ENCODE data around the gene VARS1.

The VARS1 gene

DNA sequence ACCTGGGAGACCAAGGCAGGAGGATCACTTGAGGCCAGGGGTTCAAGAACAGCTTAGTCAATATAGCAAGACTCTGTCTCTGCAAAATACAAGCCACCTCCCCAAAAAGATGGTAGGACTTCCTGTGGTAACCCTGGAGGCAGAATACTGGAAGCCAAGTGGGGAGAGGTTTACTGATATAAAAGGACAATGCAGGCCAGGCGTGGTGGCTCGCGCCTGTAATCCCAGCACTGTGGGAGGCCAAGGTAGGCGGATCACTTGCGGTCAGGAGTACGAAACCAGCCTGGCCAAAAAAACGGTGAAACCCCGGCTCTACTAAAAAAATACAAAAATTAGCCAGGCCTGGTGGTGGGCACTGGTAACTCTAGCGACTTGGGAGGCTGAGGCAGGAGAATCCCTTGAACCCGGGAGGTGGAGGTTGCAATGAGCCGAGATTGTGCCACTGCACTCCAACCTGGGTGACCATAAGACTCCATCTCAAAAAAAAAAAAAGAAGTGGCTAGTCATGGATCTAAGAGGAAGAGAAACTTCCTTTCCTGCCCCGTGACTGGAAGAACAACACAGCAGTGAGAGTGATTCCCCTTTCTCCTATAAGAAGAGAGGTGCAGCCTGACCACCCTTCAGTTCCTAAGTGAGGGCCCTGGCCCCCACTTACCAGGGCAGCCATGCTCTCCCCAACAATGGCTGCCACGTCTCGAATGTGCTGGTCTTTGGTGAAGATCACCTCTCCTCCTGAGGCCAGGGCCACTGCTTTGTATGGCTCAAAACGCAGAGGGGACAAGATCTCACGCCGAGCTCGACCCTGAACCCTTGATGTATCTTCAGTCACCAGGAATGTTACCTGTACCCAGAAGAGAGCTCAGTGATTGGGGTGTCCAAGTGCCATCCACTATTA is 26.9 kb downstream of the VARS1 start:
- no peaks in the 10 kb centered on the region for H3K27me3 ChIP-seq (ENCODE audit: low read depth, low read length)
- no peak for TF ChIP-seq EZH2phosphoT487 (IDR thresholded peaks at IDR 0.05; ENCODE audit: low read depth)
- TF ChIP-seq, protein P1, sequence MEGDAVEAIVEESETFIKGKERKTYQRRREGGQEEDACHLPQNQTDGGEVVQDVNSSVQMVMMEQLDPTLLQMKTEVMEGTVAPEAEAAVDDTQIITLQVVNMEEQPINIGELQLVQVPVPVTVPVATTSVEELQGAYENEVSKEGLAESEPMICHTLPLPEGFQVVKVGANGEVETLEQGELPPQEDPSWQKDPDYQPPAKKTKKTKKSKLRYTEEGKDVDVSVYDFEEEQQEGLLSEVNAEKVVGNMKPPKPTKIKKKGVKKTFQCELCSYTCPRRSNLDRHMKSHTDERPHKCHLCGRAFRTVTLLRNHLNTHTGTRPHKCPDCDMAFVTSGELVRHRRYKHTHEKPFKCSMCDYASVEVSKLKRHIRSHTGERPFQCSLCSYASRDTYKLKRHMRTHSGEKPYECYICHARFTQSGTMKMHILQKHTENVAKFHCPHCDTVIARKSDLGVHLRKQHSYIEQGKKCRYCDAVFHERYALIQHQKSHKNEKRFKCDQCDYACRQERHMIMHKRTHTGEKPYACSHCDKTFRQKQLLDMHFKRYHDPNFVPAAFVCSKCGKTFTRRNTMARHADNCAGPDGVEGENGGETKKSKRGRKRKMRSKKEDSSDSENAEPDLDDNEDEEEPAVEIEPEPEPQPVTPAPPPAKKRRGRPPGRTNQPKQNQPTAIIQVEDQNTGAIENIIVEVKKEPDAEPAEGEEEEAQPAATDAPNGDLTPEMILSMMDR (IDR thresholded peaks at IDR 0.05; ENCODE audit: low read depth, low read length): no peak
- H3K79me2 ChIP-seq (ENCODE audit: low read length): no peaks in the 10 kb centered on the region
- H3K4me1 ChIP-seq (ENCODE audit: low read length): no peaks in the 10 kb centered on the region
- peaks cover 2% of the 10 kb centered on the region for H3K36me3 ChIP-seq (replicated peaks; ENCODE audit: low read depth, low read length)
- no peak overlapping the region for H3K9ac ChIP-seq (ENCODE audit: low read length)
- H3K9me3 ChIP-seq (ENCODE audit: insufficient read depth, low read length): no peaks in the 10 kb centered on the region
- no peak overlapping the region for H3K4me3 ChIP-seq (ENCODE audit: low read length)
- no peak overlapping the region for H3K4me2 ChIP-seq (ENCODE audit: low read length)
- H3K27ac ChIP-seq (ENCODE audit: low read length): no peak overlapping the region
- no peak overlapping the region for H2AFZ ChIP-seq (ENCODE audit: low read depth, low read length)
- H4K20me1 ChIP-seq (ENCODE audit: insufficient read depth, low read length): no peaks in the 10 kb centered on the region

- Histone ChIP-seq H4K20me1 (ENCODE audit: insufficient read depth, low read length) (no peaks in the 10 kb centered on the region), H3K9me3 (ENCODE audit: insufficient read depth, low read length) (no peaks in the 10 kb centered on the region), H3K27ac (ENCODE audit: low read length) (no peak overlapping the region), H3K79me2 (ENCODE audit: low read length) (no peaks in the 10 kb centered on the region), H3K4me1 (ENCODE audit: low read length) (no peaks in the 10 kb centered on the region), H3K4me2 (ENCODE audit: low read length) (no peak overlapping the region), H3K27me3 (ENCODE audit: low read depth, low read length) (no peaks in the 10 kb centered on the region), H3K9ac (ENCODE audit: low read length) (no peak overlapping the region), H3K36me3 (replicated peaks; ENCODE audit: low read depth, low read length) (peaks cover 4% of the 10 kb centered on the region), H2AFZ (ENCODE audit: low read depth, low read length) (no peak overlapping the region), H3K4me3 (ENCODE audit: low read length) (no peak overlapping the region)
- TF ChIP-seq, protein P1 (IDR thresholded peaks at IDR 0.05; ENCODE audit: low read depth, low read length): no peak
- no peak for TF ChIP-seq EZH2phosphoT487 (IDR thresholded peaks at IDR 0.05; ENCODE audit: low read depth)
These were observed 28.4 kb downstream of the VARS1 start for GRCh38 chr6:31767096-31767645.

DNA sequence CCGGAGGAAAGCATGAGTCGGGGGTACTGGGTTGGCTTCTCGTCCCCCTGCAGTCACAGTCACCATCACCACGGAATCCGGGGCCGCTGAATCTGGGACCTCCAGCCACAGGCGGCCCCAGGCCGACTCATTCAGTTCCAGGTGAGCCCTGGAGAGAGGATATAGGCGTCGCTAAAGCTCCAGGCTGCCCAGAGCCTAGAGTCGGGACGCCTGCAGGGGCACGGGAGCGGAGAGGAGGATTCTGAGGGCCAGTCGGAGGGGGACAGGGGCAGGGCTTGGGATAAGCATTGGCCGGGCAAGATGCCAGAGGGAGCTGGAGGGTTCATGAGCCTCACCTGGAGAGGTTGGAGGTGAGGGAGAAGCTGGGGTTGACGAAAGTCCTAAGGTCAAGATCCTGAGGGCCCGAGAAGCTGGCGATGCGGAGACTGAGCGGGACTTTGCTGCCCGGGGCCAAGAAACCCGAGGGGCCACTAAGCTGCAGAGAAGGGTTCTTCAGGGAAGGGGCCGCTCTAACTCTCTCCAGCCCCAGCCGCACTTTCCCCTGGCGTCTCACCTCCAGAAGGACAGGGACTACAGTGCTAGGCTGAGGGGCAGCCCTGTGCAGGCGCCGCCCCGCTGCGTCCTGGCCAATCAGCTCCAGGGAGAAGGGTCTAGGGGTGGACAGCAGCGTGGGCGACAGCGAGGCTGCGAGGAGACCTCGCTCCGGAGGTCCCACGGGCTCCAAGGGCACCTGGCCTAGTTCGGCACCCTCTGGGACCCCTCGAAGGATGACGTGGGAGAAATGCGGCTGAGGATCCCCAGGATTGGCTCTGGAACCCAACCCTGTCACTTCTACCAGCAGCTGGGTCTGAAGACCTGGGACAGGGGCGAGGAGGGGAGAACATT is 29.4 kb downstream of the VARS1 start:
- H3K36me3 ChIP-seq (replicated peaks; ENCODE audit: low read depth, low read length): peaks cover 4% of the 10 kb centered on the region
- no peaks in the 10 kb centered on the region for H4K20me1 ChIP-seq (ENCODE audit: insufficient read depth, low read length)
- H3K9me3 ChIP-seq (ENCODE audit: insufficient read depth, low read length): no peaks in the 10 kb centered on the region
- H3K4me2 ChIP-seq (ENCODE audit: low read length): no peak overlapping the region
- H3K79me2 ChIP-seq (ENCODE audit: low read length): no peaks in the 10 kb centered on the region
- no peak overlapping the region for H2AFZ ChIP-seq (ENCODE audit: low read depth, low read length)
- no peak overlapping the region for H3K9ac ChIP-seq (ENCODE audit: low read length)
- H3K4me1 ChIP-seq (ENCODE audit: low read length): no peaks in the 10 kb centered on the region
- H3K27me3 ChIP-seq (ENCODE audit: low read depth, low read length): no peaks in the 10 kb centered on the region
- no peak overlapping the region for H3K4me3 ChIP-seq (ENCODE audit: low read length)
- TF ChIP-seq EZH2phosphoT487 (IDR thresholded peaks at IDR 0.05; ENCODE audit: low read depth): no peak
- TF ChIP-seq, protein P1 (IDR thresholded peaks at IDR 0.05; ENCODE audit: low read depth, low read length): no peak
- H3K27ac ChIP-seq (ENCODE audit: low read length): no peak overlapping the region

- Histone ChIP-seq H3K79me2 (ENCODE audit: low read length) (no peaks in the 10 kb centered on the region), H3K9me3 (ENCODE audit: insufficient read depth, low read length) (no peaks in the 10 kb centered on the region), H3K4me3 (ENCODE audit: low read length) (no peak overlapping the region), H3K4me2 (ENCODE audit: low read length) (no peak overlapping the region), H4K20me1 (ENCODE audit: insufficient read depth, low read length) (no peaks in the 10 kb centered on the region), H3K4me1 (ENCODE audit: low read length) (no peaks in the 10 kb centered on the region), H3K27me3 (ENCODE audit: low read depth, low read length) (no peaks in the 10 kb centered on the region), H3K9ac (ENCODE audit: low read length) (no peak overlapping the region), H3K36me3 (replicated peaks; ENCODE audit: low read depth, low read length) (peaks cover 4% of the 10 kb centered on the region), H3K27ac (ENCODE audit: low read length) (no peak overlapping the region), H2AFZ (ENCODE audit: low read depth, low read length) (no peak overlapping the region)
- no peak for TF ChIP-seq EZH2phosphoT487 (IDR thresholded peaks at IDR 0.05; ENCODE audit: low read depth)
- TF ChIP-seq, protein P1 (IDR thresholded peaks at IDR 0.05; ENCODE audit: low read depth, low read length): no peak
These were observed 30.0 kb downstream of the VARS1 start for GRCh38 chr6:31765559-31765909.
